Endodermal cell (in vitro differentiated cells): ENCODE results near the gene CDH4. TPM values are rescaled to one million over a fixed set of nuclear protein-coding genes. Genes with fewer than 3 reads are reported as not detected.

ENCODE experiments used
- DNase-seq: peaks from one replicate; pipeline ENCODE4 v3.0.0-alpha.2; 2017
- H3K27ac ChIP-seq: 2 replicates; pipeline ENCODE4 v1.5.1; 2013; ENCODE audit warnings: mild to moderate bottlenecking, low read depth, low read length, moderate library complexity
- H3K27me3 ChIP-seq: 2 replicates; pipeline ENCODE4 v1.6.1; 2013; ENCODE audit warnings: mild to moderate bottlenecking, low read length, moderate library complexity; ENCODE audit not compliant: insufficient read depth, control insufficient read depth, poor library complexity, severe bottlenecking
- H3K36me3 ChIP-seq: 2 replicates; pipeline ENCODE4 v1.7.0; 2013; ENCODE audit warnings: mild to moderate bottlenecking, low read length, moderate library complexity; ENCODE audit not compliant: control insufficient read depth, insufficient read depth
- H3K4me1 ChIP-seq: one replicate; pipeline ENCODE4 v1.7.0; 2013; ENCODE audit warnings: low read length; ENCODE audit not compliant: control insufficient read depth, insufficient read depth
- H3K4me3 ChIP-seq: 2 replicates; pipeline ENCODE4 v1.5.1; 2013; ENCODE audit warnings: mild to moderate bottlenecking, low read length, moderate library complexity
- H3K9ac ChIP-seq: 2 replicates; pipeline ENCODE4 v1.6.1; 2013; ENCODE audit warnings: mild to moderate bottlenecking, low read length, moderate library complexity; ENCODE audit not compliant: poor library complexity, severe bottlenecking; ENCODE audit errors: extremely low read depth
- H3K9me3 ChIP-seq: 2 replicates; pipeline ENCODE4 v1.6.1; 2013; ENCODE audit warnings: mild to moderate bottlenecking, low read length, moderate library complexity; ENCODE audit not compliant: control insufficient read depth
- H3K27ac Mint-ChIP-seq: 2 replicates; pipeline ENCODE4 v1.8.0; 2020; ENCODE audit warnings: mixed read lengths
- H3K27me3 Mint-ChIP-seq: 2 replicates; pipeline ENCODE4 v1.8.0; 2021; ENCODE audit warnings: mild to moderate bottlenecking, mixed read lengths; ENCODE audit not compliant: insufficient read depth
- H3K36me3 Mint-ChIP-seq: 2 replicates; pipeline ENCODE4 v1.8.0; 2020; ENCODE audit warnings: low read depth, mixed read lengths
- H3K4me1 Mint-ChIP-seq: 2 replicates; pipeline ENCODE4 v1.8.0; 2020; ENCODE audit warnings: mixed read lengths
- H3K4me3 Mint-ChIP-seq: 2 replicates; pipeline ENCODE4 v1.8.0; 2020; ENCODE audit warnings: mild to moderate bottlenecking, moderate library complexity, mixed read lengths
- H3K9me3 Mint-ChIP-seq: 2 replicates; pipeline ENCODE4 v1.8.0; 2020; ENCODE audit warnings: mild to moderate bottlenecking, mixed read lengths
- CTCF ChIP-seq: fragments of 200-600 bp; sonication (generic); conservative IDR thresholded peaks from 2 replicates; pipeline ENCODE4 v1.5.0; 2021; ENCODE audit warnings: antibody characterized with exemption, mild to moderate bottlenecking
- whole genome bisulfite sequencing, 2 experiments: methylation state at CpG; one replicate each; pipeline versions ENCODE4 v1.1.5 to v1.1.7; 2013; ENCODE audit warnings: missing lambda C conversion rate in 2 of 2, mixed read lengths in 1 of 2; ENCODE audit not compliant: insufficient coverage in 1 of 2, insufficient read length in 1 of 2; 5-methylcytosine and 5-hydroxymethylcytosine counted together
- total RNA-seq, 2 donors: library from RNA; stranded (reverse); fragmentation: NEBNext Ultra II Directional in 1 of 2; extraction: Animal tissue kit (Norgen Biotek cat#: 25700) in 1 of 2; gene quantifications; 2 replicates in 1 of 2; 3 replicates in 1 of 2; pipeline ENCODE4 v1.2.1, GENCODE V29; 2021

Gene CDH4
- total RNA-seq, 2 donors from 2014 or later = 1.8 to 5.8 TPM

- Mint-ChIP-seq H3K27ac (no peak overlapping the region), H3K36me3 (no peaks in the 10 kb centered on the region), H3K4me1 (peaks cover 5% of the 10 kb centered on the region), H3K9me3 (peaks cover 15% of the 10 kb centered on the region), H3K27me3 (peaks cover 76% of the 10 kb centered on the region), H3K4me3 (no peak overlapping the region)
- H3K4me1 ChIP-seq = no peaks in the 10 kb centered on the region
- no peak for TF ChIP-seq CTCF
- no peak overlapping the region for H3K27ac ChIP-seq
- H3K9me3 ChIP-seq = peaks cover 9% of the 10 kb centered on the region
- no peaks in the 10 kb centered on the region for H3K27me3 ChIP-seq
- DNase-seq = no peak
- no peak overlapping the region for H3K9ac ChIP-seq
- no peaks in the 10 kb centered on the region for H3K36me3 ChIP-seq
- WGBS, 2 experiments = 81 to 89% methylated on average over 3 to 7 of the region's 7 CpGs
- H3K4me3 ChIP-seq = no peak overlapping the region
These were observed 18.5 kb upstream of the CDH4 start for GRCh38 chr20:61233590-61233989.

DNA sequence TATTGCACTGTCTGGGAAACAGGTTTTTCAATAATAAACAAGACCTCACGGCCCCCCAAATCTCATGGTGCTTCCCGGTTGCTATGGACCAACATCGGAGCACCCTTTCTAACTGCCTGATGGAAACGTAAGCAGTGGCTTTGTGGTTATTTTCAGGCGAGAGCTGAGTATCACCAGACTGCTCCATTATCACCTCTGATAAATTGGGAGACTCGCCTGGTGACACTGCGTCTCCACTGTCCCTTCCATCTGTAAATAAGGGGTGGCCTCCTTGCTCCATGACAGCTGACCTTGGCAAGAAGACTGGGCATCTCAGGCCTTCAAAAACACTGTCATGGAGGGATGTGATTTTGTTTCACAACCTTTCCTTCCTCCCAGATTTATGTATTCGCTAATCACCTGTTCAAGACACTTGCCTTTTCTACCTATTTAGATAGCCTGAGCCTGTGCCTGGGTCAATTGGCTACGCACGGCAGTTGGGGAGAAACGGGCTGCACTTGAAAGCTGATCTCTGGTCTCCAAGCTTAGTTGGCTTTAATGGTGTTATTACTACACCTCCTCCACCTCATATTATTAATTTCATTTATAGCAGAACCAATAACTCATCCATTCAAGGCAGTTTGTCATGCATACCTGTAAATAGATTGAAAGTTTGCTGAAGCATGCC lies 17.7 kb upstream of the CDH4 start:
- H3K27me3 Mint-ChIP-seq = peaks cover 80% of the 10 kb centered on the region
- no peak for DNase-seq

DNA sequence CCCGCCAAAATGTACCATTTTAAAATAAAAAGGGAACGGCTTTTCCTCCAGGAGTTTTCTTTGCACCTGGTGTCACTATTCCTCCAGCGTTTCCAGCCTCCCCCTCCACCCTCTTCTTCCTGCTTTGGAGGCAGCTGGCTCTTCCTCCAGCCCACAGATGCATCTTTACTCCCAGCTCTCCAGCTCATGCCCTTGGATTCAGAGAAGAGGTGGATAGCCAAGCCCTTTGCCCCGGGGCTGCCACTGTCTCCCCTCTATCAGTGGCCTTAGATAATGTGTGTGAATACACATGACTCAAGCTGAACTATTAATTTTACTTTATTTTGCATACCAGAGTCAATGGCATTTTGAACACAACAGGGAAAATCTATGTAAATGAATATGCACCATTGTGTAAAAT lies 15.3 kb upstream of the CDH4 start:
- WGBS, 2 experiments = 58 to 77% methylated on average over 4 of the region's 4 CpGs
- Mint-ChIP-seq H3K4me3 (no peak overlapping the region), H3K27ac (no peak overlapping the region), H3K4me1 (peaks cover 4% of the 10 kb centered on the region), H3K9me3 (peaks cover 21% of the 10 kb centered on the region), H3K27me3 (peaks cover 88% of the 10 kb centered on the region), H3K36me3 (no peaks in the 10 kb centered on the region)
- no peak for DNase-seq
- Histone ChIP-seq H3K27me3 (no peaks in the 10 kb centered on the region), H3K4me1 (no peaks in the 10 kb centered on the region), H3K9ac (no peak overlapping the region), H3K27ac (no peak overlapping the region), H3K36me3 (no peaks in the 10 kb centered on the region), H3K4me3 (no peak overlapping the region), H3K9me3 (no peaks in the 10 kb centered on the region)
- TF ChIP-seq CTCF = no peak

More for the DNA sequence above, 17.7 kb upstream of the CDH4 start:
- Mint-ChIP-seq H3K4me3 (no peak overlapping the region), H3K27ac (no peak overlapping the region), H3K4me1 (peaks cover 4% of the 10 kb centered on the region), H3K36me3 (no peaks in the 10 kb centered on the region), H3K9me3 (peaks cover 15% of the 10 kb centered on the region)
- peaks cover 9% of the 10 kb centered on the region for H3K9me3 ChIP-seq
- TF ChIP-seq CTCF = no peak
- no peak overlapping the region for H3K27ac ChIP-seq
- no peak overlapping the region for H3K9ac ChIP-seq
- no peaks in the 10 kb centered on the region for H3K36me3 ChIP-seq
- WGBS, 2 experiments = 90 to 92% methylated on average over 8 to 11 of the region's 11 CpGs
- H3K27me3 ChIP-seq = no peaks in the 10 kb centered on the region
- H3K4me3 ChIP-seq = no peak overlapping the region
- H3K4me1 ChIP-seq = no peaks in the 10 kb centered on the region
